Forelimb muscle (tissue), 1 donor: ENCODE results near the gene PPP1R9B. TPM values are rescaled to one million over a fixed set of nuclear protein-coding genes. Genes with fewer than 3 reads are reported as not detected.

ENCODE experiments used
- DNase-seq: peaks from one replicate; pipeline ENCODE4 v3.0.0-alpha.2; 2013; ENCODE audit warnings: low read depth
- polyA plus RNA-seq: library from polyadenylated mRNA; unstranded; fragments of 120-200 nt; gene quantifications from one replicate; pipeline ENCODE4 v1.2.1, GENCODE V29; 2013; ENCODE audit not compliant: insufficient read length

Gene PPP1R9B
- polyA plus RNA-seq, 1 donor = 40.7 TPM

- DNase-seq = no peak
These were observed 59.2 kb downstream of the PPP1R9B start for GRCh38 chr17:50090971-50091917.

- no peak for DNase-seq
These were observed 60.4 kb downstream of the PPP1R9B start for GRCh38 chr17:50090071-50090470.

- no peak for DNase-seq
These were observed 61.3 kb downstream of the PPP1R9B start for GRCh38 chr17:50088952-50089825.

- DNase-seq = no peak
These were observed 62.5 kb downstream of the PPP1R9B start for GRCh38 chr17:50087912-50088405.

- no peak for DNase-seq
These were observed 63.1 kb downstream of the PPP1R9B start for GRCh38 chr17:50087246-50087911.

Other genes starting within 250 kb of the PPP1R9B start
- 0.20 TPM for gene DLX4, start 181.5 kb downstream of the PPP1R9B start, polyA plus RNA-seq
- not detected for gene DLX3, start 155.5 kb downstream of the PPP1R9B start, polyA plus RNA-seq
- gene ITGA3, start 94.6 kb downstream of the PPP1R9B start, polyA plus RNA-seq = 29.0 TPM
- gene PDK2, start 55.3 kb downstream of the PPP1R9B start, polyA plus RNA-seq = 65.3 TPM
- 4.3 TPM for gene SAMD14, start 20.5 kb downstream of the PPP1R9B start, polyA plus RNA-seq
- gene SGCA, start 15.3 kb upstream of the PPP1R9B start, polyA plus RNA-seq = 368 TPM
- gene COL1A1, start 51.0 kb upstream of the PPP1R9B start, polyA plus RNA-seq = 3,500 TPM
- gene TMEM92, start 123.8 kb upstream of the PPP1R9B start, polyA plus RNA-seq = 0.76 TPM
- 26.2 TPM for gene XYLT2, start 195.4 kb upstream of the PPP1R9B start, polyA plus RNA-seq
- 52.8 TPM for gene MRPL27, start 222.5 kb upstream of the PPP1R9B start, polyA plus RNA-seq
- 4.8 TPM for gene EME1, start 222.6 kb upstream of the PPP1R9B start, polyA plus RNA-seq
- 44.4 TPM for gene LRRC59, start 246.8 kb upstream of the PPP1R9B start, polyA plus RNA-seq